RWPE2 (cell line): ENCODE measurements around the gene FAM50B.

Source experiments
- ATAC-seq: fragments of 200-7000 bp; cut with Tn5 transposase; 3 replicates; pipeline ENCODE4 v1.9.1; 2021; ENCODE audit warnings: low read depth
- DNase-seq: peaks from one replicate; pipeline ENCODE4 v3.0.0-alpha.2; 2020; ENCODE audit warnings: low spot score
- H3K27ac ChIP-seq: fragments of 450-650 bp; 2 replicates; pipeline ENCODE4 v1.5.1; 2017; ENCODE audit warnings: mild to moderate bottlenecking; ENCODE audit not compliant: poor library complexity, severe bottlenecking
- H3K27me3 ChIP-seq: fragments of 250-450 bp; sonication (Bioruptor Pico); 2 replicates; pipeline ENCODE4 v1.5.1; 2021; ENCODE audit warnings: mild to moderate bottlenecking, moderate library complexity; ENCODE audit not compliant: insufficient read depth, poor library complexity, severe bottlenecking
- H3K36me3 ChIP-seq: fragments of 250-450 bp; sonication (Bioruptor Pico); 2 replicates; pipeline ENCODE4 v1.5.1; 2020; ENCODE audit warnings: low read depth, mild to moderate bottlenecking, moderate library complexity
- H3K4me1 ChIP-seq: fragments of 250-450 bp; sonication (Bioruptor Pico); 2 replicates; pipeline ENCODE4 v1.5.1; 2021; ENCODE audit warnings: mild to moderate bottlenecking, moderate library complexity; ENCODE audit not compliant: insufficient read depth, poor library complexity, severe bottlenecking
- H3K4me3 ChIP-seq: fragments of 250-450 bp; sonication (Bioruptor Pico); 2 replicates; pipeline ENCODE4 v1.5.1; 2021; ENCODE audit warnings: mild to moderate bottlenecking, moderate library complexity; ENCODE audit not compliant: severe bottlenecking
- H3K9me3 ChIP-seq: fragments of 250-450 bp; sonication (Bioruptor Pico); 2 replicates; pipeline ENCODE4 v1.5.1; 2021; ENCODE audit warnings: mild to moderate bottlenecking, moderate library complexity; ENCODE audit not compliant: severe bottlenecking
- TF ChIP-seq, protein P1 (sequence below): fragments of 450-650 bp; IDR thresholded peaks from one replicate; pipeline ENCODE4 v1.5.1; 2017; ENCODE audit warnings: mild to moderate bottlenecking, moderate library complexity; ENCODE audit not compliant: poor library complexity, severe bottlenecking

Gene FAM50B

DNA sequence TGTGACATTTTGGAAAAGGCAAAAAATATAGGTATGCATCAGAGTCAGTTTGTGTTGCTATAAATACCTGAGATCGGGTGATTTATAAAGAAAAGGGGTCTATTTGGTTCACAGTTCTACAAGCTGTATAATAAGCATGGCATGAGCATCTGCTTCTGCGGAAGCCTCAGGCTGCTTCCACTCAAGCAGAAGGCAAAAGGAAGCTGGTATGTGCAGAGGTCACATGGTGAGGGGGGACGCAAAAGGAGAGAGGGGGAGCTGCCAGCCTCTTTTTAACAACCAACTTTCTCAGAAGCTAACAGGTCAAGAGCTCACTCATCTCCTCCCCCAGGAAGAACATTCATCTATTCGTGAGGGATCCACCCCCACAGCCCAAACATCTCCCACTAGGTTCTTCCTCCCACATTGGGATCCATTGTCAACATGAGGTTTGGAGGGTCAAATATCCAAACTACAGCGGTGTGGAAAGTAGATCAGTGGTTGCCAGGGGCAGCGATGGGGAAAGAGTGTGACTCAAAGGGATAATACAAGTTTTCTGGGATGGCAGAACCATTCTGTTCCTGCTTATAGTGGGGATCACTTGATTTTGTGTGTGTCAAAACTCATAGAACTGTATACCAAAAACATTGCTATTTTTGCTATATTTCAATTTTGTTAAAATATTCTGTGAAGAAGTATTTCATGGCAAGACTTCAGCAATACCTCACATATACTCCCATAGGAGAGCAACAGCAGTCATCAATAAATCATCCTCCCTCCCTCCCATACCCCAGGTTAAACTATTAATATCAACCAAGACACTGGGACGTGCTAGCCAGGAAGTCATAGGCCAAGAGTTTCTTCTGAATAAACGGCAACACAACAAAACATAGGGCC is 9.9 kb upstream of the FAM50B start:
- peak; percentile 71 for ATAC-seq

DNA sequence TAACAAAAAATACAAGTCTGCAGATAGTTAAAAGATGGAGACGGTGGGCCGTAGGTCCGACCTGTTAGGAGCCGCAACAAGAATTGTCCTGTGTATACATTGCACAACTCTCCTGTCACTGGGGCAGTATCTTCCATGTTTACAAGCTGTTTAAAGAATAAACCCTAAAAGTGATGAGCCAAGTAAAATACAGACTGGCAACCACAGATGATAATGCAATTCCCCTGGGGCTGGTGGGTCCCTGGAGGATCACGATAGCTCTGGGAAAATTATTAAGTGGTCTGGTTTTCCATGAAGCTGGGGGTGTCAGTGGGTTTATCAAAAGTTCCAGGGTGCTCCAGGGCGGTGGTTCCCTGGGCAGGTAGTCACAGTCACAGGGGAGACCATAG is 8.1 kb upstream of the FAM50B start:
- H3K27me3 ChIP-seq, result no peaks in the 10 kb centered on the region

More for the DNA sequence above, 9.9 kb upstream of the FAM50B start:
- no peak overlapping the region for H3K27ac ChIP-seq
- H3K4me3 ChIP-seq, result no peak overlapping the region
- peaks cover 44% of the 10 kb centered on the region for H3K4me1 ChIP-seq
- no peaks in the 10 kb centered on the region for H3K27me3 ChIP-seq
- TF ChIP-seq, protein P1, sequence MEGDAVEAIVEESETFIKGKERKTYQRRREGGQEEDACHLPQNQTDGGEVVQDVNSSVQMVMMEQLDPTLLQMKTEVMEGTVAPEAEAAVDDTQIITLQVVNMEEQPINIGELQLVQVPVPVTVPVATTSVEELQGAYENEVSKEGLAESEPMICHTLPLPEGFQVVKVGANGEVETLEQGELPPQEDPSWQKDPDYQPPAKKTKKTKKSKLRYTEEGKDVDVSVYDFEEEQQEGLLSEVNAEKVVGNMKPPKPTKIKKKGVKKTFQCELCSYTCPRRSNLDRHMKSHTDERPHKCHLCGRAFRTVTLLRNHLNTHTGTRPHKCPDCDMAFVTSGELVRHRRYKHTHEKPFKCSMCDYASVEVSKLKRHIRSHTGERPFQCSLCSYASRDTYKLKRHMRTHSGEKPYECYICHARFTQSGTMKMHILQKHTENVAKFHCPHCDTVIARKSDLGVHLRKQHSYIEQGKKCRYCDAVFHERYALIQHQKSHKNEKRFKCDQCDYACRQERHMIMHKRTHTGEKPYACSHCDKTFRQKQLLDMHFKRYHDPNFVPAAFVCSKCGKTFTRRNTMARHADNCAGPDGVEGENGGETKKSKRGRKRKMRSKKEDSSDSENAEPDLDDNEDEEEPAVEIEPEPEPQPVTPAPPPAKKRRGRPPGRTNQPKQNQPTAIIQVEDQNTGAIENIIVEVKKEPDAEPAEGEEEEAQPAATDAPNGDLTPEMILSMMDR, result no peak
- no peaks in the 10 kb centered on the region for H3K9me3 ChIP-seq
- DNase-seq, result no peak
- no peaks in the 10 kb centered on the region for H3K36me3 ChIP-seq

DNA sequence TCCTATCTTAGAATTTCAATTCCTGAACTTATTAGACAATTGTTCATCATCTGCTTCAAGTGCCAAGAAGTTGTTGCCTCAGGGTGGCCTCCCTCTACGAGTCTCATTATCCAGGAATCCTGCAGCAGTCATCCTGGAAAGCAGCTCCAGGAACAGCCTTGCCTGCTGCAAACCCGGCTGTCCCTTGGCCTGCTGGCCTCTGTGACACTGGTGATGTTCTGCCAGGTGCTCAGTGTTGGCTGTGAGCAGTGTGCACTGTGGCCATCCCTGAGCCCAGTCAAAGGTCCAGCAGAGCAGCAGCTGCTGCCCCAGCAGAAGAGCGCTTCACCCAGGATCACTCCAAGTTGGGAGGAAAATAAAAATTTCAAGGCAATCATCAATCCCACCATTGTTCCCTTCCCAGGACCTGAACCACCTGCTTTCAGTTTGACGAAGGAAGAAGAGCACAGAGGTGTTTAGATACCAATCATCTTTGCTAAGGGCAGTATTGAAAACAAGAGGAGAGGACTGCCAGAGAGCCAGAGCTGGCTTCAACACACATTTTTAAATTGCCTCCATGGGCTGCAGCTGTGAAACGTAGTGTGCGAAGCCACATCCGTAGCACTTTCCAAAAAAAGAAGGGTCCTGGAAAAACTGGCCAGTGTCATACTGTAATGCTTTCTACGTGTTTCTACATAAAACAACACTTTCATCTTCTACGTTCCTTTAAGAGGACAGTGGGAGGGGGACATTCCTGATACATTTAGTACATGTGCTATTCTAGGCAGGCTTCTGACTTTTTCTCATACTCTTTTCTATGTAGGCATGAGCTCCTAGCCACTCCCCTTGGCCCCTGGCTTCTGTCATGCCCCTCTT is 7.2 kb upstream of the FAM50B start:
- DNase-seq, result no peak
- H3K9me3 ChIP-seq, result no peaks in the 10 kb centered on the region
- TF ChIP-seq, protein P1, result no peak
- peak overlapping the region; percentile 84 for H3K27ac ChIP-seq
- ATAC-seq, result peak; percentile 78
- H3K4me1 ChIP-seq, result peaks cover 48% of the 10 kb centered on the region
- no peak overlapping the region for H3K4me3 ChIP-seq
- no peaks in the 10 kb centered on the region for H3K27me3 ChIP-seq
- H3K36me3 ChIP-seq, result no peaks in the 10 kb centered on the region

More for the DNA sequence above, 8.1 kb upstream of the FAM50B start:
- no peaks in the 10 kb centered on the region for H3K9me3 ChIP-seq
- ATAC-seq, result no peak
- no peak overlapping the region for H3K4me3 ChIP-seq
- TF ChIP-seq, protein P1, result no peak
- peak overlapping the region; percentile 84 for H3K27ac ChIP-seq
- peaks cover 48% of the 10 kb centered on the region for H3K4me1 ChIP-seq
- H3K36me3 ChIP-seq, result no peaks in the 10 kb centered on the region
- no peak for DNase-seq

DNA sequence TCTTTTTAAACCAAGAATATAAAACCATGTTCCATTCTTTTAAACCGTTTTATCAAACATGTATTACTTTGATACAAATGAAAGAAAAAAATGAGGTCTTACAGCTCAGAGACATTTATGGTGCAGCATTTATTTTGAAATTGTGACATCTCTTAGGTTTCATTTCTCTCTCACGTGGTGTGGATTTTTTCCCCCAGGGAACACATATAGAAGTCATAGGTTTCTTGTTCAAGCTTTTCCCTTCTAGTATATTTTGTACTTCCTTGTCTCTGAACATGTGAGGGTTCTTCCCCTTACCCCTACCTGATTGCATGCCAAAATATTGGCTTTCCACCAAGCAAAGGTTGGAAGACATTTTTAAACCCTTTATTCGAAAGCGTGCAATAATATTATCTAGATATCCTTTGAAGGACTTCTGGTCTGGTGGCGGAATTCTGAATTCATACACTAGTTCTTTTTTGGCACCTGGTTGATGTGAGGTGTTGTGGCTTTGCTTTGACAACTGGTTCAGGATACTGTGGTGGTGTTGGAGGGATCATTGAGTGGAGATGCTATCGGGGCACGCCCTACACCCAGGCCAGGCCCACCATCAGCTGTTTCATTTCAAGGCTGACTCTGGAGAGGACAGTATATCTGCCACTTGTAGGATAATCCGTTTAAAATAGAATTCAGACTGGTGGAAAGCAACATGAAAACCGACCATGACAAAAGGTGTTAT is 5.6 kb upstream of the FAM50B start:
- ATAC-seq (0 out of 3 replicates have a peak, but pooled peaks have one; percentile 24), DNase-seq (no peak)
- Histone ChIP-seq H3K27me3 (no peaks in the 10 kb centered on the region), H3K9me3 (no peaks in the 10 kb centered on the region), H3K27ac (peak overlapping the region; percentile 84), H3K36me3 (no peaks in the 10 kb centered on the region), H3K4me3 (no peak overlapping the region), H3K4me1 (peaks cover 48% of the 10 kb centered on the region)
- TF ChIP-seq, protein P1, result no peak
